Stimulated activated CD4-positive, alpha-beta T cell treated with anti-CD3 and anti-CD28 coated beads, Interleukin-12 subunit alpha, Interleukin-12 subunit beta, amount 100 ng/mL, for 4 hours (primary cell): ENCODE measurements around the gene OVOL2.
A peak's percentile ranks its signal among the peaks of the same experiment; 100 is the strongest.

Source experiments
- DNase-seq: peaks from one replicate; pipeline ENCODE4 v3.0.0-alpha.2; 2020

Gene OVOL2

DNA sequence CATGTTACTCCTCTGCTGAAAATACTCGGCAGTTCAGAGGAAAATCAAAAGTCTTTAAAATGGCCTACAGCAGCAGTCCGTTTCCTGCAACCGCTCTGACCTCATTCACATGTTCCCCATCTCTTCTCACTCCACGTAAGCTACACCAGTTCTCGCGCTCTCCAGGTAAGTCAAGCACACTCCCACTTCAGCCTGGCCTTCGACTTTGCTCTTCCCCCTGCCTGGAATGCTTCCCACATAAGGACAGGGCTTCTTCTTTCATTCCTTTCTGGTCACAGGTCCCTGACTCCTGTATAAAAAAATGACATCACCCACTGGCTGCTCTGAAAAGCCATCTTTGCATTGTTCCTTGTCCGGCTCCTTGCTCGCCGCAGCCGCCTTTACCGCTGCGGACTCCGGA is 46.2 kb downstream of the OVOL2 start:
- no peak for DNase-seq

DNA sequence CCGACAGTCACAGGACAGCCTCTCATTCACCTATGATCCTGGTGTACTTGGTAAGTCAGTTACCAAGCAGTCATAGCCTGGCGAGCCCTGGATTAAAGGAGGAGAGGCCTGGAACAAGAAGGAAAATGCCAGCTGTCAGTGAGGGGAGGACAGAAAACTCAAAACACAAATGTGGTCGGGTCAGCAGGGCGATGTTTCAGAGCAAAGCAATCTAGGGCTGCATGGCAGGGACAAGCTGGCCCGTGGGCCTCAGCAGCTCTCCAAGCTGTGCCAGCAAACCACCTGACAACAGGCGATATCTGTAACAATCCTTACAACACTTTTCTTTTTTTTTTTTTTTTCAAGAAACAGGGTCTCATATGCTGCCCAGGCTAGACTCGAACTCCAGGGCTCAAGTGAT is 48.6 kb downstream of the OVOL2 start:
- no peak for DNase-seq

DNA sequence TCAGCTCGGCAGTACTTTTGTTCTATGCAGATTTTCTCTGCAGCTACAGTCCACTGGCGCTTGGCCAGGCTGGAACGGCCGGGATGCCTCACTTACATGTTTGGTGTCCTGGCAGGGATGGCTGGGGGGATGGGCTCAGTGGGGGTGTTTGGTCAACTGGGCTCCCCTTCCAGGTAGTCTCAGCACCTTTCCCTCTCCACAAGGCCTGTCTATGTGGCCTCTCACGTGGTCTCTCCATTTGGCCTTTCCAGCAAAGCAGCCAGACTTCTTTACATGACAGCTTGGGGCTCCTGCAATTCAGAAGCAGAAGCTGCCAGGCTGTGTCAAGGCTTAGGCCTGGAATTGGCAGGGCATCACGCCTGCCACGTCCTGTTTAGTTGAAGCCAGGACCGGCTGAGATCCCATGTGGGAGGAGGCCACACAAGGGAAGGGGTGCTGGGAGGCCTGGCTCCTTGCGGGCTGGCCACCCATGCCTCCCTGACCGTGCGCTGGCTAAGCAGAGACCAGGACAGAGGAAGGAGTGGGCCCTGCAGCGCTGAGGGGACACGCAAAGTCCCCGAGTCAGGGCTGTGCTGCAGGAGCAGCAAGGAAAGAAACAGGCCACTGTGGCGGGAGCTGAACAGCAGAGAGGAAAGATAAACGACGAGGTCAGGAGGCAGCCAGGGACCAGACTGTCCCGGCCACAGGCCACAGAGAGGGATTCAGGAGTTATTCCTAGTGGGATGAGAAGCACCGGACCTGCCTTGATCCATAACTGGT is 50.0 kb downstream of the OVOL2 start:
- DNase-seq: no peak

DNA sequence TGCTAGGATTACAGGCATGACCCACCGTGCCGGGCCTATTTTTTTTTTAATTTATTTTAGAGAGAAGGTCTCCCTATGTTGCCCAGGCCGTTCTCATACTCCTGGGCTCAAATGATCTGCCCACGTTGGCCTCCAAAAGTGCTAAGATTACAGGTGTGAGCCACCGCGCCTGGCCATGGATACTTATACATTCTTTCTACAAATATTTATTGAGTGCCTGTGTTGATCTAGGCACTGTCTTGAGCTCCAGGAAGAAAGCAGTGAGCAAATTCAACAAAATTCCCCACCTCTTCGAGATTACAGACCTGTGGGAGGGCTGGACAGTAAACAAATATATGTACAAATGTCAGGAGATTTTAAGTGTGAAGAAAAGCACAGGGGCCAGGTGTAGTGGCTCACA is 51.0 kb downstream of the OVOL2 start:
- DNase-seq: no peak

DNA sequence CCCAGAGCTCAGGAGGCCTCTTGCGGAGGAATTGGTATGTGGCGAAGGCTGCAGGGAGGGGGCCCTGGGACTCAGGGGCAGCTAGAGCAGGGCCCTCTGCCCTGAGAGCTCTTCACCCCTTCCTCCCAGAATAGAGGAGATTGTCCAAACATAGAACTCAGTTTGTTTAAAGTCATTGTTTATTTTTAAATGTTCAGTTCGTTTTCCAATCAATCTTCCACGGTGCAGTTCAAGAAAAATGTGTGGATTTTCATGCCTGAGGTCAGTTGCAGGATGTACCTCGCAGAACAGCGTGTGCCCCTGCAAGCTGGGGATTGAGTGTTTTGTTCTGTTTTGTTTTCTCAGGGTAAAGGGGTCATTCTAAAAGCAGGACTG is 51.7 kb downstream of the OVOL2 start:
- DNase-seq: no peak

DNA sequence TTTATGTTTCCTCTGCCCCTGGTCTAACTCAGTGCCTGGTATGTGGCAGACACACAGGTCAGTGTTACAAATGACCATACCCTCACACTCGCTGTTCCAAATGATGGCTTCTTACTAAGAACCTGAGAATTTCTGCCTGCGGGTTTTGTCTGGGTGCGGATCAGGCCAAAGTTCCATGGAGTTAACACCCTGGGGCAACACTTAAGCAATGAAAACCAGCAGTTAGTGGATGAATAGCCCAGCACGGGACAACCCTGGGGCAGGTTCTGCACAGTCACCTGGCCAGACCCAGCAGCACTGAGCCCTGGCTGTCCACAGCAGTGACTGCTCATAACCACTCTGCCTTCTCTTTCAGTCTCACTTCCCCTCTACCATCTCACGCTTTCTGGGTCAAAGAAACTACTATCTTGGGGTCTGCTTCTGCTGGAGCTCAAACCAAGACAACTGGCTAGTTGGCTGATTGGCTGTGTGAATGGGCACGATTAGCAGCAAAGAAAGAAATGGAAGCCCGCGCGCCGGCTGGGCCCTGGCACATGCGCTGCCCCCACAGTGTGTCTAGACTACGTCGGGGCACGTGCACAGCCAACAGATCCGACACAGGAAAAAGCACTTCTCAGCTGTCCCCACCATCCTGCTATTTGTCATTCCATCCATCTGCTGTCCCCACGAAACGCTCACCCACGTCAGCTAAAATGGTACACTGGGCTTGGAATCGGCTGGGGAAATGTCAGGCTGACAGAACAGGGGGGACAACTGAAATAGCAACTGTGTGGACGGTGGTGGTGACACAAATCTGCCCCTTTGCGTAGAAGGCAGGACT is 52.3 kb downstream of the OVOL2 start:
- no peak for DNase-seq

DNA sequence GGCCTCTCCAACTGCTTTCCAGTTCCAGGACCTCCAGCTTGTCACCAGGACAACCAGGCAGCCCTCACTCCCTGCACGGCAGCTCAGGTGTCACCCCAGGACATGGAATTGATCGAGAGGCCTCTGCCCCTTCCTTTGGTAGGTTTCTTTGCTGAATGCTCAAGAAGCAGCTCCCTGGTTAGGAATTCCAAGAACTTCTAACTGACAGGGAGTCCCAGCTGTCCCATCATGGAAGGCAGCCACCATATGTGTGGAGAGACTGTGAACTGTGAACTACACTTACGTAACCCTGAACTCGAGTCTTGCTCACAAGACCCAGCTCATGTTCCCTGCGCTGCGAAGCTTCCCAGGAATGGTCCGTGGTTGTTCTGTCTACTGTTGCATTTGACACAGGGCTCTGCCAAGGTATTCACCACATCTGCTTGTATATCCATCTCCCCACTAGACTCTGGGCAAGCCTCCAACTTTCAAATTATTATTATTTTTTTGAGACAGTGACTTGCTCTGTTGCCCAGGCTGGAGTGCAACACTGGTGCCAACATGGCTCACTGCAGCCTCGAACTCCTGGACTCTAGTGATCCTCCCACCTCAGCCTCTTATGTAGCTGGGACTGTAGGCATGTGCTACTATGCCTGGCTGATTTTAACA is 53.2 kb downstream of the OVOL2 start:
- no peak for DNase-seq

DNA sequence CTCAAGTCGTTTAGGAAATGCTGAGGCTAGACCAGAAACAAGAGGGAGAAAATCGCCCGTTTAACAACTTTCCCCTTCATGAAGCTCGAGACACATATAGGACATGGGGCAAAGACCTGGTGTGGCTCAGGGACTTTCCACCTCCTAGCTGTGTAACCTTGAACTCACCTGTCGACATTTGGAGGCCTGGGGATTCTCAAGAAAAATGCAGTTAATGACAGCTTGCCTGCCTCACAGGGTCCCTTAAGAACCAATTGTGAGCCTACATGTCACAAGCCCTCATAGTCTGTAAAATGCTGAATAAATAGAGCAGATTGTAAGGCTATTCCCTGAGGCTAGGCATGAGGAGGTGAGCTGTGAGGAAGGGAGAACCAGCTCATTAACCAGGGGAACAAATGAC is 53.8 kb downstream of the OVOL2 start:
- no peak for DNase-seq

DNA sequence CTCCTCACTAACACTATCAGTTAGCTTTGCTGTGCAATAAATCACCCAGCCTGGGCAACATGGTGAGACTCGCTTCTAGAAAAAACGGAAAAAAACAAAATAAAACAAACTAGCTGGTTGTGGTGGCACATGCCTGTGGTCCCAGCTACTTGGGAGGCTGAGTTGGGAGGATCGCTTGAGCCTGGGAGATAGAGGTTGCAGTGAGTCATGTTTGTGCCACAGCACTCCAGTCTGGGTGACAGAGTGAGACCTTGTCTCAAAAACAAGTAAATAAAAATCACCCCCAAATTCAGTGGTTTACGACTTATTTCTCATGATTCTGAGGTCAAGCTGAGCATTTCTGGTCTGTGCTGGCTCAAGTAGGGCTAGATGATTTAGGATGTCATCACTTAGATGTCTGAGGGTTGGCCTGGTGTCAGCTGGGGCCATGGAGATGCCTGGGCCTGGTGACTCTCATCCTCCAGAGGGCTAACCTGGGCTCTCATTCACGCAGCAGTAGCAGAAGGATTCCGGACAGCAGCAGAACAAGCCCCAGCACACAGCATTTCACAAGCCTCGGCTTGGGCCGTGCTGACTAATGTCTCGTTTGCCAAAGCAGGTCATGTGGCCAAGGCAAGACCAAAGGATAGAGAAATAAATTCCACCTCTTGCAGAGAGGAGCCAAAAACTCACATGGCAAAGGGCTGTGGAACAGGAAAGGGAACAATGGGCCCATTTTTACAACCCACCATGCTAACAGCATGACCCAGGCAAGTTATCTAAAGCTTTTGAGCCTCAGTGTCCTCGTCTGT is 56.4 kb downstream of the OVOL2 start:
- DNase-seq: no peak

DNA sequence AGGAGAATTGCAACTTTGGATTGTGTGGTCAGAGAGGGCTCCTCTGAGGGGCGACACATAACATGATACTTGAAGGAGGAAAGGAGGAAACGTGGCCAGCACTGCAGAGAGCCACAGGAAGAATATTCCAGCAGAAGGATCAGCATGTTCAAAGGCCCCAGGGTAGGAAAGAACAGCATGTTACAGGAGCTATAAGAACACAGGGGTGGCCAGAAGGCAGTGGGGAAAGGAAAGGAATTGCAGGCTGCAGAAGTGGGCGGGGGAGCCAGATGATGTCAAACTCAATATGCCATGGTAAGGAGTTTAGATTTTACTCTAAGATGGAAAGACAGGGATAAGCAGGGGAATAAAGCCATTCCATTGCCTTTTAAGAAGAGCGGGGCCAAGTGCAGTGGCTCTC is 58.1 kb downstream of the OVOL2 start:
- DNase-seq: no peak

DNA sequence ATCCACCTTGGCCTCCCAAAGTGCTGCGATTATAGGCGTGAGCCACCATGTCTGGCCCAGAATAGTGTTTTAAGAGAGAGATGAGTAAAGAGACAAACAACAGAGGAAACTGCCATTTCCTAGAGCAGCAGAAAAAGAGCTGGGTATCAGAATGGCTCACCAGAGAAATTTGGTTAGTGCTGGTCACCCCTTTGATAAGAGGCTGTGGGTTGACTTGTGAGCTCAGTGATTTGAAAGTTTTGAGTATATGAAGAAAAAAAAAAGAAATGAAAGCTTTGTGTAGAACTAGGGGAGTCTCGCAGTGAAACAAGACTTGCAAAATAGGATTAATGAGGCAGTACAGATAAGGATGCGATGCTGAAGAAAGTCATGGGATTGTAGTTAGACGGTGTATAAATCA is 59.3 kb downstream of the OVOL2 start:
- no peak for DNase-seq

DNA sequence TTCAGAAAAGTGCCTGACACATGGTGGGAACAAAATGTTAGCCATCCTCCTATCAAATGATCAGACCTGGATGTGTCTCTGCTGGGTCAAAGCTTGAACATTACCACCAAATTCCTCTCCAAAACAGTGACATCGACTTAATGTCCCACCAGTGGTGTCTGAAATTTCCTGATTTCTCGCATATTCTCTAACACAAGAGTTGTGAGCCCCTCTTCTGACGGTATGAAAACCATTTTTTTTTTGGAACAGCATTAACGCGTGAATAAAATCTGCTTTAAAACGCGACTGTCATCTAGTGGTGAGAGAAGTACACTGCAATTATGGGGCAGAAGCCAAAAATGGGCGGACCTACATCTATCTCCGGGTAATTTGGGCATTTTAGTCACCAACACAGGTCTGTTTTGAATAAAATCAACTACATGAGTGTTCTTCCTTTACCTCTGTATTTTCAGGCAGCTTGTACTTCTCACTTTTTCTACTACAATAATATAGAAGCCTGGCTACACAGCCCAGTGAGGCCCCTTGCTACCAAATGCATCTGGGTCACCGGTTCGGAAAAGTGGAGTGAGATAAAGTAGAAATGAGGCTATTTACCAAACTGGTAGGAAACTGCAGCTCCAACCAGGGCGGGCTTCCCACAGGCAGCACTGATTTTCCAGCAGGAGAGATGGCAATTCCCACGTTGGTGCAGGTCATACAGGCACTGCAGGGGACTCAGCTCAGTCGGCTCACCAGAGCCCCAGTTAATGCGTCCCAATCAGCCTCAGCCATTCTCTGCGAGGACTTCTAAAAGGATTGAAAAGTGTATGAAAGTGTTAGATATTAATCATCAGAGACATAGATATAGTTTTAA is 61.5 kb downstream of the OVOL2 start:
- DNase-seq: peak; percentile 5

DNA sequence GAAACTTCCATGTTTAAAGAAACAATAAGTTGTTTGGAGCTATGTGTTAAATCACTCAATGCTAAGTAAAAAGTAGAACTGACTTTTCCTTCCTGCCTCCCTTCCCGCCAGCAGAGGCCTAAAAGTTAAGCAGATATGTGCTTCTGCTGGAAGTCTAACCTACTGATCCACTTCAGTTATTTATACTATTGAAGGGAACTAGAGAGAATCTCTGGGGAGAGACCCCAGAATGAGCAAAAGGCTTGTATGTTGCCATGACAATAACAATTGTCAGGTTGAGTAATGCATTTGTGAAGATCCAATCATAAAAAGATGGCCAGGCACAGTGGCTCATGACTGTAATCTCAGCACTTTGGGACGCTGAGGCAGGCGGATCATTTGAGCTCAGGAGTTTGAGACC is 64.2 kb downstream of the OVOL2 start:
- DNase-seq: no peak

DNA sequence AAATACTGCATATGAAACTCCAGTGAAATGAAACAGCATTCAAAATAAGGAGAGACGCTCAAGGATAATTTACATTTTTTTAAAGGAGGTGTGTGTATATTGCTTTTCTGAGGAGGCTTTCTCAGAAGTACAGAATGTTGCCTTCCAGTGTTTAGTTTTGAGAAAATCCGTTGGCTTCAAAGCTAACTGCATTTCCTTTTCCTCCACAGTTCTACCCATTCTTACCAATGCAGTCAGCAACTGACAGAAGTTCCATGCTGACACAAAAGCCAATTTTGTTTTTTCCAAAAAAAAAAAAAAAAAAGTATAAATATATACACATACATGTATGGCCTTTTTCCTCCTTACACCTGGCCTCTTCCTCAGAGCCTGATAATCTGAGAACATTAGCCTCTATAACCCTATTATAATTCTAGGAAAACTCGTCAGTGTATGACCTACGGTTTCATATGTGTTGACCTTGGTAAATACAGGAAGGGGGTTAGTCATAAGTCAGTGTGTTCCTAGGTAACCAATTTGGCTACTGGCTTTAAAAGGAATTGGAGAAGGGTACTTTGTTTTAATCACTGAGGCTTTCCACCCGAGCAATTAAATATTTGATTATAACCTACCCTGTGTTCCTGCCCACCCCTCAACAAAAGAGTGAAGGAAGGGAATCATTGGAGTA is 64.7 kb downstream of the OVOL2 start:
- no peak for DNase-seq

DNA sequence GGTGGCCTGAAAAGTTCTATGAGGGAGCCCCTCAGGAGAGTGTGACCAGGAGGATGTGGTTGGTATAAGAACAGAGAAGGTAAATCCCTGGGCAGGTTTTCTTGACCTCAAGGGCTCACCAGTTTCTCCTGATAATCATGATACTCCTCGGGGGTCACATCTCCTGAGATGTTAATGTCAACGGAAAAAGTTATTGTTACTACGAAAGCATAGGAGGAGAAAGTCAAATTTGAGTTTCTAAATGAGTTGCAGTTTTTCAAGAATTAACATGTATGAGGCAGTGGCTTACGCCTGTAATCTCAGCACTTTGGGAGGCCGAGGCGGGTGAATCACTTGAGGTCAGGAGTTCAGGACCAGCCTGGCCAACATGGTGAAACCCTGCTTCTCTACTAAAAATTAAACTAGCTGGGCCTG is 65.5 kb downstream of the OVOL2 start:
- DNase-seq: peak; percentile 7

DNA sequence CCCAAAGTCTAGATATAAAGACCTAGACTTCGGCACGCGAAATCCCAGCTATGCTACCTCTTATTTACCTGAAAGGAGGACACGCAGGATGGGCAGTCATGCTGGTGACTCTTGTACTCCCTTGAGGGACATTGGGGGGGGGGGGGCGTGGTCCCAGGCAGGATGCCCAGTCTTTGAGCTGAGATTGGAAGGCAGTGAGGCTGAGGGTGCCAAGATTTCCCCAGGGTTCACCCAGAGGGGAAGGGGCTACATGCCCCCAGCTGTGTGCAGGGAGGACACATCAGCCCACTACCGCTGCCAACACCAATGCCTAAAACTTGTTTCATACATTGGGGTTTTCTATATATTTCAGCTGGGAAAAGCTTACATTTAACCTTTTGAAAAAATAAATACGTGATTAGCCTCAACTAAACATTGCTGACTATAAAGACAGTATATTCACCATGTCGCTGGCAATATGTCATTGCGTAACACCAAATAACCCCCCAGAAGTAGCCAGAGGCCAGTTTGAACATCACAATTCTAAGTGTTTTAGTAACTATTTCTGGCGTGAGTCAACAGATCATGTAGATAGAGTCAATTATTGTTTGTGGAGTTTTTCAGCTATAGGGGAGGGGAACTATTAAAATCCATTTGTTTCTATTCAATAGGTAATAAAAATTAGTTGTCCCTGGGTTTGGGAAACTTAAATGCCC is 67.3 kb downstream of the OVOL2 start:
- DNase-seq: no peak

DNA sequence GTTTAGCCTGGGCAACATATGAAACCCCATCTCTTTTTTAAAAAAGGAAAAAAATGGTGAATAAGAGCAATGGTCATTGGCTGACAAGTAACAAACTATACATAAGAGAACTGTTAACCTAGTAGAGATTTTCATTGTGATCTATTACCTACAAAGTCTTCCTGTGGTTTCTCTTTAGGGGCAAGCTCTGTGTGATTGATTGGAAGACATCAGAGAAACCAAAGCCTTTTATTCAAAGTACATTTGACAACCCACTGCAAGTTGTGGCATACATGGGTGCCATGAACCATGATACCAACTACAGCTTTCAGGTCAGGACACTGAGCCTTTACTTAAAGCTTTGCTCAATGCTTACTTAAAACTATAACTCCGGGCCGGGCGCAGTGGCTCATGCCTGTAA is 69.7 kb downstream of the OVOL2 start:
- DNase-seq: no peak

DNA sequence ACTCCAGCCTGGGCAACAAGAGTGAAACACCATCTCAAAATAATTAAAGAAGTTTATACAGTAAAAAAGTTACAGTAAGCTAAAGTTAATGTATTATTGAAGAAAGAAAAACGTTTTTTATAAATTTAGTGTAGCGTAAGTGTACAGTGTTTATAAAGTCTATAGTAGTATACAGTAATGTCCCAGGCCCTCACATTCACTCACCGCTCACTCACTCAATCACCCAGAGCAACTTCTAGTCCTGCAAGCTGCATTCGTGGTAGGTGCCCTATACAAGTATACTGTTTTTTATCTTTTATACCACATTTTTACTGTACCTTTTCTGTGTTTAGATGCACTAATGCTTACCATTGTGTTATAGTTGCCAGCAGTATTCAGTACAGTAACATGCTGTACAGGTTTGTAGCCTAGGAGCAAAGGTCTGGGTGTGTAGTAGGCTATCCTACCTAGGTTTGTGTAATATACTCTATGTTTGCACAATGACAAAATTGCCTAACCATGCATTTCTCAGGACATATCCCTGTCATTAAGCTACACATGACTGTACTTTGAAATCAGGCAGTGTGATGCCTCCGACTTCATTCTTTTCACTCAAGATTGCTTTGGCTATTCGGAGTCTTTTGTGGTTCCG is 72.2 kb downstream of the OVOL2 start:
- DNase-seq: no peak

DNA sequence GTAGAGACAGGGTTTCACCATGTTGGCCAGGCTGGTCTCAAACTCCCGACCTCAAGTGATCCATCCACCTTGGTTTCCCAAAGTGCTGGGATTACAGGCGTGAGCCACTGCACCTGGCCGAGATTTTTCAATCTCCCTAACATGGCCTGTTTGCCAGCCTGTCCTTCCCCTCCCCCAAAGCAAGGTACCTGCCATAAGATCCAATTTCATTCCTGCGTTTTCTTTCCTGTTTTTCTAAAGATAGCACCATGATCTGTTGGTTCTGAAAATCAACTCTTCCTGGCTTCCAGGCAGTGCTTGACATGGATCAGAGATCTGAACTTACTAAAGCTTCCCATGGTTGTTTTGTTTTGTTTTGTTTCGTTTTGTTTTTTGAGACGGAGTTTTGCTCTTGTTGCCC is 81.4 kb downstream of the OVOL2 start:
- DNase-seq: no peak
